Dendritic cell treated with granulocyte-macrophage colony-stimulating factor and Interleukin-4, amounts not matched to agents 40 ng/mL and 50 ng/mL, for 4 days (primary cell): ENCODE results near the gene SLC16A10.
"Not testable (repeated sequence)": the region's sequence is repeated elsewhere in the genome, so short reads cannot be mapped to it uniquely, and the experiment has no call there.

Source experiments
- H3K27ac Mint-ChIP-seq: one replicate; pipeline ENCODE4 v1.8.0; 2022; ENCODE audit warnings: mild to moderate bottlenecking, mixed read lengths
- H3K27me3 Mint-ChIP-seq: one replicate; pipeline ENCODE4 v1.8.0; 2022; ENCODE audit warnings: mild to moderate bottlenecking, mixed read lengths
- H3K36me3 Mint-ChIP-seq: one replicate; pipeline ENCODE4 v1.8.0; 2022; ENCODE audit warnings: low read depth, mixed read lengths
- H3K4me1 Mint-ChIP-seq: one replicate; pipeline ENCODE4 v1.8.0; 2022; ENCODE audit warnings: low read depth, mixed read lengths
- H3K4me3 Mint-ChIP-seq: one replicate; pipeline ENCODE4 v1.8.0; 2022; ENCODE audit warnings: mild to moderate bottlenecking, moderate library complexity, mixed read lengths
- H3K9me3 Mint-ChIP-seq: one replicate; pipeline ENCODE4 v1.8.0; 2022; ENCODE audit warnings: mixed read lengths
- intact Hi-C: fragments of 100-400 bp; cut with micrococcal nuclease; formaldehyde crosslinking; loops from one replicate; pipeline ENCODE4 v1.15.0; 2022

Gene SLC16A10

GRCh38 chr6:111069382-111070104, 17.8 kb upstream of the SLC16A10 start:
- Mint-ChIP-seq H3K27ac (no peak overlapping the region), H3K4me3 (no peak overlapping the region), H3K4me1 (peaks cover 8% of the 10 kb centered on the region), H3K9me3 (no peaks in the 10 kb centered on the region), H3K36me3 (no peaks in the 10 kb centered on the region), H3K27me3 (peaks cover 10% of the 10 kb centered on the region)
- intact Hi-C loops: no loop called here

- intact Hi-C loops: no loop called here
- Mint-ChIP-seq H3K36me3 (no peaks in the 10 kb centered on the region), H3K27me3 (peaks cover 9% of the 10 kb centered on the region), H3K27ac (no peak overlapping the region), H3K4me3 (no peak overlapping the region), H3K9me3 (no peaks in the 10 kb centered on the region), H3K4me1 (peaks cover 10% of the 10 kb centered on the region)
These were observed 16.9 kb upstream of the SLC16A10 start for GRCh38 chr6:111070105-111071005.

- intact Hi-C loops: no loop called here
- H3K27me3 Mint-ChIP-seq: peaks cover 3% of the 10 kb centered on the region
These were observed 14.4 kb upstream of the SLC16A10 start for GRCh38 chr6:111072801-111073360.

GRCh38 chr6:111074311-111074710, 13.0 kb upstream of the SLC16A10 start:
- Mint-ChIP-seq H3K36me3 (no peaks in the 10 kb centered on the region), H3K4me1 (peaks cover 15% of the 10 kb centered on the region), H3K27ac (peak overlapping the region; percentile 85), H3K27me3 (peaks cover 5% of the 10 kb centered on the region), H3K4me3 (no peak overlapping the region), H3K9me3 (no peaks in the 10 kb centered on the region)
- intact Hi-C loops: no loop called here

More at GRCh38 chr6:111072801-111073360, 14.4 kb upstream of the SLC16A10 start:
- Mint-ChIP-seq H3K27ac (no peak overlapping the region), H3K4me1 (peaks cover 15% of the 10 kb centered on the region), H3K4me3 (no peak overlapping the region), H3K9me3 (no peaks in the 10 kb centered on the region), H3K36me3 (no peaks in the 10 kb centered on the region)

GRCh38 chr6:111076024-111076695, 11.1 kb upstream of the SLC16A10 start:
- H3K27ac Mint-ChIP-seq: peak overlapping the region; percentile 85
- no peaks in the 10 kb centered on the region for H3K36me3 Mint-ChIP-seq
- H3K4me1 Mint-ChIP-seq: peaks cover 15% of the 10 kb centered on the region
- peaks cover 5% of the 10 kb centered on the region for H3K27me3 Mint-ChIP-seq
- no peak overlapping the region for H3K4me3 Mint-ChIP-seq
- intact Hi-C loops: no loop called here
- no peaks in the 10 kb centered on the region for H3K9me3 Mint-ChIP-seq

GRCh38 chr6:111080698-111081097, 6.6 kb upstream of the SLC16A10 start:
- peaks cover 11% of the 10 kb centered on the region for H3K27me3 Mint-ChIP-seq
- peaks cover 9% of the 10 kb centered on the region for H3K4me1 Mint-ChIP-seq
- H3K36me3 Mint-ChIP-seq: no peaks in the 10 kb centered on the region
- H3K4me3 Mint-ChIP-seq: no peak overlapping the region
- no peak overlapping the region for H3K27ac Mint-ChIP-seq
- no peaks in the 10 kb centered on the region for H3K9me3 Mint-ChIP-seq
- intact Hi-C loops: no loop called here

GRCh38 chr6:111086685-111087084, 618 bp upstream of the SLC16A10 start:
- no peaks in the 10 kb centered on the region for H3K9me3 Mint-ChIP-seq
- H3K4me1 Mint-ChIP-seq: peaks cover 18% of the 10 kb centered on the region
- intact Hi-C loops: no loop called here
- no peaks in the 10 kb centered on the region for H3K36me3 Mint-ChIP-seq
- peaks cover 48% of the 10 kb centered on the region for H3K27me3 Mint-ChIP-seq
- no peak overlapping the region for H3K27ac Mint-ChIP-seq
- H3K4me3 Mint-ChIP-seq: peak overlapping the region; percentile 76

GRCh38 chr6:111087871-111088667, 766 bp downstream of the SLC16A10 start:
- peak overlapping the region; percentile 67 for H3K4me3 Mint-ChIP-seq
- H3K9me3 Mint-ChIP-seq: no peaks in the 10 kb centered on the region
- peaks cover 50% of the 10 kb centered on the region for H3K27me3 Mint-ChIP-seq
- no peaks in the 10 kb centered on the region for H3K36me3 Mint-ChIP-seq
- H3K4me1 Mint-ChIP-seq: peaks cover 18% of the 10 kb centered on the region
- intact Hi-C loops: no loop called here
- H3K27ac Mint-ChIP-seq: no peak overlapping the region

GRCh38 chr6:111088668-111089003, 1.3 kb downstream of the SLC16A10 start:
- no peak overlapping the region for H3K27ac Mint-ChIP-seq
- intact Hi-C loops: no loop called here
- no peaks in the 10 kb centered on the region for H3K36me3 Mint-ChIP-seq
- peaks cover 50% of the 10 kb centered on the region for H3K27me3 Mint-ChIP-seq
- no peaks in the 10 kb centered on the region for H3K9me3 Mint-ChIP-seq
- H3K4me3 Mint-ChIP-seq: peak overlapping the region; percentile 67
- peaks cover 18% of the 10 kb centered on the region for H3K4me1 Mint-ChIP-seq

GRCh38 chr6:111090766-111091165, 3.5 kb downstream of the SLC16A10 start:
- H3K4me1 Mint-ChIP-seq: peaks cover 18% of the 10 kb centered on the region
- peaks cover 41% of the 10 kb centered on the region for H3K27me3 Mint-ChIP-seq
- no peaks in the 10 kb centered on the region for H3K9me3 Mint-ChIP-seq
- H3K36me3 Mint-ChIP-seq: no peaks in the 10 kb centered on the region
- intact Hi-C loops: no loop called here
- H3K27ac Mint-ChIP-seq: no peak overlapping the region
- H3K4me3 Mint-ChIP-seq: no peak overlapping the region

GRCh38 chr6:111091987-111092386, 4.7 kb downstream of the SLC16A10 start:
- no peaks in the 10 kb centered on the region for H3K9me3 Mint-ChIP-seq
- intact Hi-C loops: no loop called here

GRCh38 chr6:111095488-111095887, 8.2 kb downstream of the SLC16A10 start:
- H3K27me3 Mint-ChIP-seq, H3K4me3 Mint-ChIP-seq, H3K36me3 Mint-ChIP-seq, H3K27ac Mint-ChIP-seq, H3K4me1 Mint-ChIP-seq, intact Hi-C loops, H3K9me3 Mint-ChIP-seq: not testable (repeated sequence)

More at GRCh38 chr6:111091987-111092386, 4.7 kb downstream of the SLC16A10 start:
- no peak overlapping the region for H3K4me3 Mint-ChIP-seq
- peaks cover 30% of the 10 kb centered on the region for H3K27me3 Mint-ChIP-seq
- H3K36me3 Mint-ChIP-seq: no peaks in the 10 kb centered on the region
- no peak overlapping the region for H3K27ac Mint-ChIP-seq
- H3K4me1 Mint-ChIP-seq: peaks cover 10% of the 10 kb centered on the region

GRCh38 chr6:111096246-111096645, 8.9 kb downstream of the SLC16A10 start:
- no peaks in the 10 kb centered on the region for H3K9me3 Mint-ChIP-seq
- H3K27me3 Mint-ChIP-seq: peaks cover 3% of the 10 kb centered on the region
- no peak overlapping the region for H3K27ac Mint-ChIP-seq
- no peaks in the 10 kb centered on the region for H3K36me3 Mint-ChIP-seq
- no peaks in the 10 kb centered on the region for H3K4me1 Mint-ChIP-seq
- intact Hi-C loops: no loop called here
- no peak overlapping the region for H3K4me3 Mint-ChIP-seq
